ENCODE data around the gene ADORA2B. TPM values are rescaled to one million over a fixed set of nuclear protein-coding genes. Genes with fewer than 3 reads are reported as not detected.

ADORA2B gene
- total and polyA plus RNA-seq, 2 experiments from 2014 or later = 3.3 to 7.9 TPM

- Histone ChIP-seq H3K36me3 (ENCODE audit: insufficient read depth) (no peaks in the 10 kb centered on the region), H3K4me3 (no peak overlapping the region), H4K20me1 (replicated peaks; ENCODE audit: insufficient read depth) (no peaks in the 10 kb centered on the region), H3K4me1 (ENCODE audit: insufficient read depth) (no peaks in the 10 kb centered on the region), H3F3A (replicated peaks; ENCODE audit: low read depth) (no peaks in the 10 kb centered on the region), H3K79me2 (replicated peaks; ENCODE audit: insufficient read depth) (no peaks in the 10 kb centered on the region), H3K27ac (ENCODE audit: low read depth) (no peak overlapping the region), H2AFZ (no peak overlapping the region), H3K9me2 (ENCODE audit: insufficient read depth) (no peaks in the 10 kb centered on the region), H3K27me3 (ENCODE audit: insufficient read depth) (no peaks in the 10 kb centered on the region), H3K4me2 (no peak overlapping the region)
- Mint-ChIP-seq H3K36me3 (ENCODE audit: low read depth) (no peaks in the 10 kb centered on the region), H3K4me3 (no peak overlapping the region), H3K9me3 (no peaks in the 10 kb centered on the region), H3K27me3 (ENCODE audit: insufficient read depth, low read depth, poor library complexity) (peaks cover 1% of the 10 kb centered on the region), H3K27ac (no peak overlapping the region), H3K4me1 (peaks cover 5% of the 10 kb centered on the region; the same call in 2 of the 3 replicates)
- no peak for TF ChIP-seq EZH2phosphoT487 (IDR thresholded peaks at IDR 0.05; ENCODE audit: unreplicated experiment)
- DNase-seq (ENCODE audit: low spot score) (no peak), ATAC-seq (no peak)
These were observed 16.6 kb upstream of the ADORA2B start for GRCh38 chr17:15928286-15928785.

GRCh38 chr17:15929941-15930340, 15.0 kb upstream of the ADORA2B start:
- no peaks in the 10 kb centered on the region for H3K27me3 ChIP-seq (ENCODE audit: insufficient read depth)
- no peaks in the 10 kb centered on the region for H3K36me3 ChIP-seq (ENCODE audit: insufficient read depth)
- peak; percentile 32; the same call in 2 of the 3 replicates for ATAC-seq
- no peak overlapping the region for H2AFZ ChIP-seq
- H3K9me2 ChIP-seq (ENCODE audit: insufficient read depth) = no peaks in the 10 kb centered on the region
- no peaks in the 10 kb centered on the region for H4K20me1 ChIP-seq (replicated peaks; ENCODE audit: insufficient read depth)
- no peaks in the 10 kb centered on the region for H3K9me3 Mint-ChIP-seq
- peaks cover 5% of the 10 kb centered on the region; the same call in 2 of the 3 replicates for H3K4me1 Mint-ChIP-seq
- TF ChIP-seq REST (IDR thresholded peaks at IDR 0.05; ENCODE audit: unreplicated experiment) (no peak), ZNF462 (CRISPR knock-in tag; IDR thresholded peaks at IDR 0.05) (no peak), CTCF (conservative IDR thresholded peaks at IDR 0.05; ENCODE audit: low read depth in 2 of 2) (no peak), STAT1 (IDR thresholded peaks at IDR 0.05; ENCODE audit: unreplicated experiment) (no peak), POLR2AphosphoS5 (IDR thresholded peaks at IDR 0.05; ENCODE audit: low read depth) (no peak), JUNB (IDR thresholded peaks at IDR 0.05; ENCODE audit: unreplicated experiment) (no peak), ZNF114 (CRISPR knock-in tag; IDR thresholded peaks at IDR 0.05) (no peak), EZH2 (IDR thresholded peaks at IDR 0.05; ENCODE audit: low read depth, unreplicated experiment) (no peak), NANOG (IDR thresholded peaks at IDR 0.05; ENCODE audit: borderline replicate concordance) (no peak), EZH2phosphoT487 (IDR thresholded peaks at IDR 0.05; ENCODE audit: unreplicated experiment) (no peak)
- H3K36me3 Mint-ChIP-seq (ENCODE audit: low read depth) = no peaks in the 10 kb centered on the region
- H3K4me2 ChIP-seq = no peak overlapping the region
- DNase-seq (ENCODE audit: low spot score) = no peak
- no peaks in the 10 kb centered on the region for H3F3A ChIP-seq (replicated peaks; ENCODE audit: low read depth)
- no peak overlapping the region for H3K4me3 Mint-ChIP-seq
- no peaks in the 10 kb centered on the region for H3K4me1 ChIP-seq (ENCODE audit: insufficient read depth)
- H3K27ac Mint-ChIP-seq = no peak overlapping the region
- H3K4me3 ChIP-seq = no peak overlapping the region
- no peaks in the 10 kb centered on the region for H3K27me3 Mint-ChIP-seq (ENCODE audit: insufficient read depth, low read depth, poor library complexity)
- H3K27ac ChIP-seq (ENCODE audit: low read depth) = no peak overlapping the region
- no peaks in the 10 kb centered on the region for H3K79me2 ChIP-seq (replicated peaks; ENCODE audit: insufficient read depth)
